Caco-2 (cell line): Measurements from ENCODE around the gene LRRC4C. TPM values are rescaled to one million over a fixed set of nuclear protein-coding genes. Genes with fewer than 3 reads are reported as not detected.

Source experiments
- BruUV-seq: library from RNA; stranded (reverse); fragments of 400-500 nt; replicated peaks from 2 replicates; lab custom pipeline; 2021; lab: Mats Ljungman, UMichigan
- CTCF ChIA-PET: fragments of 300-600 bp; sonication (Branson Sonifier 250); formaldehyde crosslinking; loops from one replicate; lab custom pipeline; 2022; ENCODE audit warnings: antibody characterized with exemption; lab: Charles Lee
- POLR2A ChIA-PET: fragments of 300-600 bp; sonication (Branson Sonifier 250); formaldehyde crosslinking; loops from one replicate; lab custom pipeline; 2022; ENCODE audit warnings: antibody characterized with exemption; lab: Charles Lee
- DNase-seq, 2 experiments: peaks; one replicate each; pipeline versions ENCODE4 v3.0.0 to v3.0.0-alpha.2; 2020 to 2022
- H3K27me3 ChIP-seq: replicated peaks from 2 replicates; pipeline ENCODE4 v1.6.0; 2011; ENCODE audit warnings: low read length; ENCODE audit not compliant: control insufficient read depth, insufficient read depth
- H3K36me3 ChIP-seq: 2 replicates; pipeline ENCODE4 v1.5.1; 2011; ENCODE audit warnings: low read length; ENCODE audit not compliant: control insufficient read depth, insufficient read depth
- H3K4me1 ChIP-seq: fragments of 250-450 bp; sonication (Bioruptor Pico); 2 replicates; pipeline ENCODE4 v1.5.1; 2020; ENCODE audit warnings: mild to moderate bottlenecking
- H3K4me3 ChIP-seq: 2 replicates; pipeline ENCODE4 v1.5.1; 2011; ENCODE audit warnings: low read depth, mild to moderate bottlenecking, control low read depth, low read length
- H3K9me3 ChIP-seq: fragments of 250-450 bp; sonication (Bioruptor Pico); 2 replicates; pipeline ENCODE4 v1.5.1; 2020; ENCODE audit warnings: mild to moderate bottlenecking, moderate library complexity
- H3K27ac Mint-ChIP-seq: one replicate; pipeline ENCODE4 v1.8.0; 2022; ENCODE audit warnings: mixed read lengths; ENCODE audit not compliant: unreplicated experiment
- H3K27me3 Mint-ChIP-seq: one replicate; pipeline ENCODE4 v1.8.0; 2022; ENCODE audit warnings: mixed read lengths; ENCODE audit not compliant: insufficient read depth, unreplicated experiment
- H3K36me3 Mint-ChIP-seq: one replicate; pipeline ENCODE4 v1.8.0; 2022; ENCODE audit warnings: mild to moderate bottlenecking, mixed read lengths; ENCODE audit not compliant: insufficient read depth, unreplicated experiment
- H3K4me1 Mint-ChIP-seq: one replicate; pipeline ENCODE4 v1.8.0; 2022; ENCODE audit warnings: low read depth, mixed read lengths; ENCODE audit not compliant: unreplicated experiment
- H3K4me3 Mint-ChIP-seq: one replicate; pipeline ENCODE4 v1.8.0; 2022; ENCODE audit warnings: mild to moderate bottlenecking, moderate library complexity, mixed read lengths; ENCODE audit not compliant: unreplicated experiment
- H3K9me3 Mint-ChIP-seq: one replicate; pipeline ENCODE4 v1.8.0; 2022; ENCODE audit warnings: mixed read lengths; ENCODE audit not compliant: unreplicated experiment
- CTCF ChIP-seq, 2 experiments: fragments of 200-600 bp in 1 of 2; IDR thresholded peaks; 1 replicate in 1 of 2; 2 replicates in 1 of 2; pipeline versions ENCODE4 v1.5.1 to v1.8.0; 2011 to 2022; ENCODE audit warnings: antibody characterized with exemption in 1 of 2, control low read depth in 1 of 2, inconsistent platforms in 1 of 2, low read depth in 1 of 2, low read length in 1 of 2, mild to moderate bottlenecking in 1 of 2, moderate library complexity in 1 of 2; ENCODE audit not compliant: insufficient read depth in 1 of 2, severe bottlenecking in 1 of 2, unreplicated experiment in 1 of 2
- intact Hi-C: fragments of 100-400 bp; cut with micrococcal nuclease; formaldehyde crosslinking; loops from one replicate; pipeline ENCODE4 v1.10.0; 2022; ENCODE audit not compliant: unreplicated experiment
- total RNA-seq: library from RNA; stranded (reverse); gene quantifications from 2 replicates; pipeline ENCODE4 v1.2.3, GENCODE V29; 2022

The LRRC4C gene
- total RNA-seq, 1 experiment from 2014 or later: not detected

GRCh38 chr11:41309111-41309522 lies 150.3 kb downstream of the LRRC4C start:
- no peaks in the 10 kb centered on the region for H3K36me3 Mint-ChIP-seq
- Histone ChIP-seq H3K36me3 (no peaks in the 10 kb centered on the region), H3K27me3 (no peaks in the 10 kb centered on the region), H3K4me3 (no peak overlapping the region), H3K4me1 (no peaks in the 10 kb centered on the region), H3K9me3 (no peaks in the 10 kb centered on the region)
- intact Hi-C loops: no loop called here
- H3K9me3 Mint-ChIP-seq: no peaks in the 10 kb centered on the region
- ChIA-PET POLR2A (no interaction called here), CTCF (no interaction called here)
- no TSS peak for BruUV-seq
- no peak overlapping the region for H3K4me3 Mint-ChIP-seq
- H3K4me1 Mint-ChIP-seq: no peaks in the 10 kb centered on the region
- no peak for DNase-seq
- no peak for TF ChIP-seq CTCF (IDR thresholded peaks at IDR 0.05; ENCODE audit: insufficient read depth in 1 of 2, low read depth in 1 of 2, low read length in 1 of 2, severe bottlenecking in 1 of 2, unreplicated experiment in 1 of 2)
- no peak overlapping the region for H3K27ac Mint-ChIP-seq
- no peaks in the 10 kb centered on the region for H3K27me3 Mint-ChIP-seq

- Histone ChIP-seq H3K4me1 (no peaks in the 10 kb centered on the region), H3K4me3 (no peak overlapping the region), H3K9me3 (no peaks in the 10 kb centered on the region), H3K36me3 (no peaks in the 10 kb centered on the region), H3K27me3 (no peaks in the 10 kb centered on the region)
- ChIA-PET POLR2A (no interaction called here), CTCF (no interaction called here)
- no peaks in the 10 kb centered on the region for H3K4me1 Mint-ChIP-seq
- TF ChIP-seq CTCF (IDR thresholded peaks at IDR 0.05; ENCODE audit: insufficient read depth in 1 of 2, low read depth in 1 of 2, low read length in 1 of 2, severe bottlenecking in 1 of 2, unreplicated experiment in 1 of 2): no peak
- H3K4me3 Mint-ChIP-seq: no peak overlapping the region
- H3K27me3 Mint-ChIP-seq: no peaks in the 10 kb centered on the region
- no TSS peak for BruUV-seq
- intact Hi-C loops: no loop called here
- no peaks in the 10 kb centered on the region for H3K36me3 Mint-ChIP-seq
- no peak for DNase-seq
- H3K27ac Mint-ChIP-seq: no peak overlapping the region
- H3K9me3 Mint-ChIP-seq: no peaks in the 10 kb centered on the region
These were observed 151.2 kb downstream of the LRRC4C start for GRCh38 chr11:41308286-41308685.

- Histone ChIP-seq H3K4me1 (no peaks in the 10 kb centered on the region), H3K27me3 (no peaks in the 10 kb centered on the region), H3K36me3 (no peaks in the 10 kb centered on the region), H3K4me3 (no peak overlapping the region), H3K9me3 (no peaks in the 10 kb centered on the region; the same call in 1 of the 2 replicates)
- Mint-ChIP-seq H3K36me3 (no peaks in the 10 kb centered on the region), H3K27ac (no peak overlapping the region), H3K27me3 (no peaks in the 10 kb centered on the region), H3K9me3 (no peaks in the 10 kb centered on the region), H3K4me3 (no peak overlapping the region), H3K4me1 (no peaks in the 10 kb centered on the region)
- BruUV-seq: no TSS peak
- ChIA-PET CTCF (no interaction called here), POLR2A (no interaction called here)
- intact Hi-C loops: no loop called here
- DNase-seq: no peak
- TF ChIP-seq CTCF (IDR thresholded peaks at IDR 0.05; ENCODE audit: insufficient read depth in 1 of 2, low read depth in 1 of 2, low read length in 1 of 2, severe bottlenecking in 1 of 2, unreplicated experiment in 1 of 2): no peak
These were observed 152.0 kb downstream of the LRRC4C start for GRCh38 chr11:41307296-41308080.
